Occipital lobe (tissue), 2 donors: Measurements from ENCODE around the gene AKTIP. TPM values are rescaled to one million over a fixed set of nuclear protein-coding genes. Genes with fewer than 3 reads are reported as not detected.
"Not testable (repeated sequence)": the region's sequence is repeated elsewhere in the genome, so short reads cannot be mapped to it uniquely, and the experiment has no call there.

Source experiments
- DNase-seq: peaks from one replicate; lab custom pipeline; 2025; lab: John Stamatoyannopoulos, UW
- total RNA-seq: library from RNA; depleted of rRNA; stranded (reverse); fragments of >200 nt; gene quantifications from one replicate; pipeline ENCODE4 v1.2.3, GENCODE V29; 2014

AKTIP gene
- total RNA-seq = 67.2 TPM

GRCh38 chr16:53502331-53503269, at the start of gene AKTIP:
Gene AKTIP, minus strand, starts transcription at chr16:53503209. Its CDS starts 2,950 bp downstream, at chr16:53500259.
- DNase-seq = peak; percentile 88

GRCh38 chr16:53549970-53550690, 47.1 kb upstream of the AKTIP start:
- peak; percentile 14 for DNase-seq

- no peak for DNase-seq
These were observed 44.0 kb upstream of the AKTIP start for GRCh38 chr16:53546988-53547391.

- DNase-seq = no peak
These were observed 42.4 kb upstream of the AKTIP start for GRCh38 chr16:53545433-53545832.

GRCh38 chr16:53542283-53542682, 39.3 kb upstream of the AKTIP start:
- DNase-seq = no peak

GRCh38 chr16:53541326-53541725, 38.3 kb upstream of the AKTIP start:
- no peak for DNase-seq

- DNase-seq = not testable (repeated sequence)
These were observed 37.0 kb upstream of the AKTIP start for GRCh38 chr16:53539759-53540718.

- not testable (repeated sequence) for DNase-seq
These were observed 36.3 kb upstream of the AKTIP start for GRCh38 chr16:53539346-53539745.

- no peak for DNase-seq
These were observed 34.6 kb upstream of the AKTIP start for GRCh38 chr16:53537626-53538025.

GRCh38 chr16:53534206-53534605, 31.2 kb upstream of the AKTIP start:
- DNase-seq = no peak

- DNase-seq = no peak
These were observed 27.7 kb upstream of the AKTIP start for GRCh38 chr16:53530741-53531140.

- DNase-seq = no peak
These were observed 27.0 kb upstream of the AKTIP start for GRCh38 chr16:53530046-53530445.

- no peak for DNase-seq
These were observed 26.5 kb upstream of the AKTIP start for GRCh38 chr16:53529513-53529912.

- no peak for DNase-seq
These were observed 25.8 kb upstream of the AKTIP start for GRCh38 chr16:53528797-53529196.

GRCh38 chr16:53523971-53524548, 21.1 kb upstream of the AKTIP start:
- no peak for DNase-seq

GRCh38 chr16:53523126-53523804, 20.3 kb upstream of the AKTIP start:
- no peak for DNase-seq

- DNase-seq = no peak
These were observed 16.5 kb upstream of the AKTIP start for GRCh38 chr16:53519417-53520091.

GRCh38 chr16:53518550-53519416, 15.8 kb upstream of the AKTIP start:
- DNase-seq = no peak

- DNase-seq = no peak
These were observed 14.8 kb upstream of the AKTIP start for GRCh38 chr16:53517851-53518250.
